IMR-90 (cell line): ENCODE measurements around the gene USH1G.

Experiments used
- CEBPB ChIP-seq: IDR thresholded peaks from 2 replicates; pipeline ENCODE4 v1.6.1; 2012; ENCODE audit warnings: low read depth, low read length, improper control_type of control experiment
- CTCF ChIP-seq: conservative IDR thresholded peaks from 2 replicates; pipeline ENCODE4 v1.5.1; 2012; ENCODE audit warnings: mild to moderate bottlenecking, low read depth, low read length, improper control_type of control experiment
- ELK1 ChIP-seq: fragments of 150-350 bp; IDR thresholded peaks from 2 replicates; pipeline ENCODE4 v1.6.1; 2016; ENCODE audit warnings: low read depth, mild to moderate bottlenecking, low read length, moderate library complexity, borderline replicate concordance
- FOS ChIP-seq: fragments of 150-350 bp; IDR thresholded peaks from 2 replicates; pipeline ENCODE4 v1.6.1; 2016; ENCODE audit warnings: low read depth, low read length
- MXI1 ChIP-seq: IDR thresholded peaks from 2 replicates; pipeline ENCODE4 v1.6.1; 2012; ENCODE audit warnings: low read depth, mild to moderate bottlenecking, low read length, moderate library complexity, borderline replicate concordance
- RAD21 ChIP-seq: IDR thresholded peaks from 2 replicates; pipeline ENCODE4 v1.6.1; 2012; ENCODE audit warnings: low read length, improper control_type of control experiment
- RCOR1 ChIP-seq: IDR thresholded peaks from 2 replicates; pipeline ENCODE4 v1.6.1; 2012; ENCODE audit warnings: mild to moderate bottlenecking, low read length, improper control_type of control experiment; ENCODE audit not compliant: insufficient replicate concordance
- RFX5 ChIP-seq: IDR thresholded peaks from 2 replicates; pipeline ENCODE4 v1.8.0; 2012; ENCODE audit warnings: low read depth, mild to moderate bottlenecking, low read length, moderate library complexity
- SMC3 ChIP-seq: fragments of 150-350 bp; IDR thresholded peaks from 2 replicates; pipeline ENCODE4 v1.6.1; 2016; ENCODE audit warnings: low read depth, mild to moderate bottlenecking, antibody characterized with exemption, low read length, moderate library complexity
- USF2 ChIP-seq: fragments of 150-350 bp; IDR thresholded peaks from 2 replicates; pipeline ENCODE4 v1.6.1; 2017; ENCODE audit warnings: mild to moderate bottlenecking, antibody characterized with exemption, low read length, low read depth

- TF ChIP-seq RFX5: no peak
- TF ChIP-seq CTCF: peak; percentile 10; the same call in 1 of the 2 replicates
- TF ChIP-seq FOS: no peak
- no peak for TF ChIP-seq USF2
- no peak for TF ChIP-seq ELK1
- TF ChIP-seq MXI1: no peak
- no peak for TF ChIP-seq RAD21
- no peak for TF ChIP-seq CEBPB
- TF ChIP-seq SMC3: no peak
- no peak for TF ChIP-seq RCOR1
Measured at GRCh38 chr17:74963656-74964055, 40.6 kb upstream of the USH1G start.
